Fibroblast of skin of back (primary cell): ENCODE results near the gene UBE2M.
"Not testable (repeated sequence)": the region's sequence is repeated elsewhere in the genome, so short reads cannot be mapped to it uniquely, and the experiment has no call there.

Source experiments
- DNase-seq: peaks from one replicate; pipeline ENCODE4 v3.0.0-alpha.2; 2013

The UBE2M gene

GRCh38 chr19:58555369-58555885, 3.0 kb downstream of the UBE2M start:
- no peak for DNase-seq

- DNase-seq: peak; percentile 96
These were observed 3.7 kb downstream of the UBE2M start, which contains the start of gene CHMP2A for GRCh38 chr19:58554494-58555368. TSS of gene CHMP2A (minus strand) at chr19:58555105. CDS start at chr19:58554212, 893 bp downstream.

- no peak for DNase-seq
These were observed 4.5 kb downstream of the UBE2M start for GRCh38 chr19:58553799-58554493.

GRCh38 chr19:58552655-58553054, 5.8 kb downstream of the UBE2M start:
- no peak for DNase-seq

GRCh38 chr19:58551577-58552471, 6.6 kb downstream of the UBE2M start:
- no peak for DNase-seq

GRCh38 chr19:58551123-58551497, 7.3 kb downstream of the UBE2M start:
- no peak for DNase-seq

- DNase-seq: no peak
These were observed 7.9 kb downstream of the UBE2M start for GRCh38 chr19:58550362-58551122.

- DNase-seq: no peak
These were observed 8.6 kb downstream of the UBE2M start for GRCh38 chr19:58549664-58550361.

GRCh38 chr19:58548859-58549663, 9.3 kb downstream of the UBE2M start:
- DNase-seq: no peak

- no peak for DNase-seq
These were observed 10.8 kb downstream of the UBE2M start for GRCh38 chr19:58547323-58548312.

GRCh38 chr19:58546019-58546530, 12.3 kb downstream of the UBE2M start:
- DNase-seq: no peak

GRCh38 chr19:58545286-58546018, 13.0 kb downstream of the UBE2M start:
- no peak for DNase-seq

- peak; percentile 63 for DNase-seq
These were observed 13.7 kb downstream of the UBE2M start for GRCh38 chr19:58544591-58545285.

GRCh38 chr19:58543826-58544590, 14.4 kb downstream of the UBE2M start, which contains the start of gene TRIM28:
TSS of gene TRIM28 (plus strand) at chr19:58544064. CDS start at chr19:58544758, 694 bp downstream.
- DNase-seq: peak; percentile 99

- DNase-seq: not testable (repeated sequence)
These were observed 15.6 kb downstream of the UBE2M start for GRCh38 chr19:58542641-58543372.

GRCh38 chr19:58539169-58539559, 19.2 kb downstream of the UBE2M start:
- not testable (repeated sequence) for DNase-seq
